Mesenchymal stem cell (in vitro differentiated cells and primary cell): ENCODE results near the gene TLK2.

Experiments used
- DNase-seq: peaks from one replicate; pipeline ENCODE4 v3.0.0-alpha.2; 2013
- H2AFZ ChIP-seq: one replicate; pipeline ENCODE4 v1.6.1; 2013; ENCODE audit warnings: low read depth, mild to moderate bottlenecking, control low read depth, inconsistent platforms, low read length, moderate library complexity
- H2AK5ac ChIP-seq: 2 replicates; pipeline ENCODE4 v1.6.1; 2013; ENCODE audit warnings: low read length, moderate library complexity, mild to moderate bottlenecking, inconsistent platforms; ENCODE audit not compliant: severe bottlenecking
- H2BK120ac ChIP-seq: one replicate; pipeline ENCODE4 v1.6.1; 2013; ENCODE audit warnings: low read depth, mild to moderate bottlenecking, inconsistent platforms, low read length, moderate library complexity
- H2BK12ac ChIP-seq, 2 experiments: one replicate each; pipeline ENCODE4 v1.6.1; 2013; ENCODE audit warnings: inconsistent platforms in 2 of 2, low read length in 2 of 2, mild to moderate bottlenecking in 2 of 2, moderate library complexity in 2 of 2, control low read depth in 1 of 2
- H2BK15ac ChIP-seq: one replicate; pipeline ENCODE4 v1.6.1; 2013; ENCODE audit warnings: mild to moderate bottlenecking, low read depth, inconsistent platforms; ENCODE audit not compliant: poor library complexity, severe bottlenecking
- H2BK5ac ChIP-seq: 2 replicates; pipeline ENCODE4 v1.6.1; 2013; ENCODE audit warnings: low read depth, mild to moderate bottlenecking, low read length, control low read depth, inconsistent platforms; ENCODE audit not compliant: poor library complexity, severe bottlenecking
- H3K14ac ChIP-seq, 2 experiments: one replicate each; pipeline ENCODE4 v1.6.1; 2013; ENCODE audit warnings: inconsistent platforms in 2 of 2, low read length in 2 of 2, control low read depth in 1 of 2, mild to moderate bottlenecking in 1 of 2, moderate library complexity in 1 of 2
- H3K18ac ChIP-seq, 2 experiments: one replicate each; pipeline ENCODE4 v1.6.1; 2013; ENCODE audit warnings: inconsistent platforms in 2 of 2, low read length in 2 of 2, control low read depth in 1 of 2, low read depth in 1 of 2, mild to moderate bottlenecking in 1 of 2
- H3K23ac ChIP-seq, 2 experiments: one replicate each; pipeline ENCODE4 v1.6.1; 2013; ENCODE audit warnings: inconsistent platforms in 2 of 2, low read length in 2 of 2, mild to moderate bottlenecking in 2 of 2, moderate library complexity in 2 of 2, control low read depth in 1 of 2
- H3K27ac ChIP-seq: 2 replicates; pipeline ENCODE4 v1.5.1; 2013; ENCODE audit warnings: mild to moderate bottlenecking, moderate library complexity, low read length, control low read depth, inconsistent platforms; ENCODE audit not compliant: poor library complexity, severe bottlenecking
- H3K27me3 ChIP-seq, 2 experiments: 2 replicates each; pipeline versions ENCODE4 v1.6.1 to v1.7.0; 2013; ENCODE audit warnings: low read length in 2 of 2, mild to moderate bottlenecking in 2 of 2, moderate library complexity in 2 of 2, control low read depth in 1 of 2, inconsistent platforms in 1 of 2; ENCODE audit not compliant: control insufficient read depth in 1 of 2, insufficient read depth in 1 of 2
- H3K36me3 ChIP-seq, 2 experiments: 2 replicates each; pipeline versions ENCODE4 v1.6.1 to v1.7.0; 2013; ENCODE audit warnings: low read length in 2 of 2, control low read depth in 1 of 2, inconsistent platforms in 1 of 2, low read depth in 1 of 2, mild to moderate bottlenecking in 1 of 2; ENCODE audit not compliant: insufficient read depth in 2 of 2, control insufficient read depth in 1 of 2
- H3K4ac ChIP-seq, 2 experiments: one replicate each; pipeline ENCODE4 v1.6.1; 2013; ENCODE audit warnings: inconsistent platforms in 2 of 2, low read length in 2 of 2, mild to moderate bottlenecking in 2 of 2, moderate library complexity in 2 of 2, control low read depth in 1 of 2, low read depth in 1 of 2
- H3K4me1 ChIP-seq: 2 replicates; pipeline ENCODE4 v1.6.1; 2013; ENCODE audit warnings: low read depth, low read length, control low read depth; ENCODE audit not compliant: control insufficient read depth, insufficient read depth
- H3K4me2 ChIP-seq: 2 replicates; pipeline ENCODE4 v1.6.1; 2013; ENCODE audit warnings: low read length, mild to moderate bottlenecking, inconsistent platforms; ENCODE audit not compliant: poor library complexity, severe bottlenecking
- H3K4me3 ChIP-seq, 2 experiments: 2 replicates each; pipeline versions ENCODE4 v1.5.1 to v1.7.0; 2013; ENCODE audit warnings: low read length in 2 of 2, mild to moderate bottlenecking in 2 of 2, control low read depth in 1 of 2, low read depth in 1 of 2; ENCODE audit not compliant: insufficient read depth in 1 of 2
- H3K79me1 ChIP-seq: replicated peaks from 2 replicates; pipeline ENCODE4 v1.6.1; 2013; ENCODE audit warnings: mild to moderate bottlenecking, control low read depth, low read length, inconsistent platforms; ENCODE audit not compliant: poor library complexity, severe bottlenecking
- H3K9ac ChIP-seq: 2 replicates; pipeline ENCODE4 v1.7.0; 2013; ENCODE audit warnings: mild to moderate bottlenecking, low read length, moderate library complexity
- H3K9me3 ChIP-seq: 2 replicates; pipeline ENCODE4 v1.7.0; 2013; ENCODE audit warnings: mild to moderate bottlenecking, low read length; ENCODE audit not compliant: control insufficient read depth
- H4K8ac ChIP-seq: one replicate; pipeline ENCODE4 v1.6.1; 2013; ENCODE audit warnings: inconsistent platforms, mild to moderate bottlenecking, low read length, moderate library complexity
- H4K91ac ChIP-seq: one replicate; pipeline ENCODE4 v1.6.1; 2013; ENCODE audit warnings: mild to moderate bottlenecking, low read length, inconsistent platforms
- WGBS: methylation state at CpG from one replicate; pipeline ENCODE4 v1.1.7; 2013; ENCODE audit warnings: mixed read lengths; 5-methylcytosine and 5-hydroxymethylcytosine counted together

Gene TLK2

GRCh38 chr17:62614142-62614541, 135.5 kb downstream of the TLK2 start:
- Histone ChIP-seq H3K36me3 (peaks cover 26 to 47% of the 10 kb centered on the region in 2 experiments), H3K18ac (no peak overlapping the region), H3K79me1 (peaks cover 15% of the 10 kb centered on the region), H3K14ac (no peak overlapping the region), H3K23ac (no peak overlapping the region), H3K27me3 (no peaks in the 10 kb centered on the region), H2BK120ac (no peak overlapping the region), H2AFZ (no peak overlapping the region), H3K9ac (no peak overlapping the region), H4K8ac (no peak overlapping the region), H2BK15ac (no peak overlapping the region), H4K91ac (no peak overlapping the region), H2BK5ac (no peak overlapping the region), H3K4ac (no peak overlapping the region), H2AK5ac (no peak overlapping the region), H3K9me3 (no peaks in the 10 kb centered on the region), H2BK12ac (no peak overlapping the region), H3K4me2 (no peak overlapping the region), H3K4me1 (peaks cover 24% of the 10 kb centered on the region), H3K27ac (no peak overlapping the region), H3K4me3 (no peak overlapping the region)
- peak; percentile 69 for DNase-seq
- WGBS = 35% methylated on average over 6 of the region's 6 CpGs

GRCh38 chr17:62615503-62615902, 136.9 kb downstream of the TLK2 start:
- Histone ChIP-seq H2AFZ (no peak overlapping the region), H3K27me3 (no peaks in the 10 kb centered on the region), H3K27ac (no peak overlapping the region), H3K79me1 (peaks cover 15% of the 10 kb centered on the region), H3K14ac (no peak overlapping the region), H3K9me3 (no peaks in the 10 kb centered on the region), H4K8ac (no peak overlapping the region), H3K4me2 (no peak overlapping the region), H2BK12ac (no peak overlapping the region), H3K36me3 (peaks cover 32 to 33% of the 10 kb centered on the region in 2 experiments), H2AK5ac (no peak overlapping the region), H4K91ac (no peak overlapping the region), H3K9ac (no peak overlapping the region), H3K4ac (no peak overlapping the region), H3K23ac (no peak overlapping the region), H3K4me3 (no peak overlapping the region), H2BK120ac (no peak overlapping the region), H2BK5ac (no peak overlapping the region), H2BK15ac (no peak overlapping the region), H3K18ac (no peak overlapping the region), H3K4me1 (peaks cover 26% of the 10 kb centered on the region)
- DNase-seq = no peak
- 100% methylated on average over 3 of the region's 4 CpGs for WGBS

- Histone ChIP-seq H2BK120ac (no peak overlapping the region), H2BK12ac (no peak overlapping the region), H3K4me2 (no peak overlapping the region), H2AK5ac (no peak overlapping the region), H4K8ac (peak overlapping the region; percentile 9), H3K27me3 (no peaks in the 10 kb centered on the region), H3K18ac (no peak overlapping the region), H3K23ac (no peak overlapping the region), H3K4me1 (peaks cover 26% of the 10 kb centered on the region), H3K79me1 (peaks cover 9% of the 10 kb centered on the region), H3K9me3 (no peaks in the 10 kb centered on the region), H3K36me3 (peaks cover 17 to 27% of the 10 kb centered on the region in 2 experiments), H3K9ac (peak overlapping the region; percentile 37), H2AFZ (no peak overlapping the region), H3K4me3 (no peak overlapping the region), H4K91ac (no peak overlapping the region), H3K27ac (peak overlapping the region; percentile 31), H2BK5ac (no peak overlapping the region), H3K14ac (no peak overlapping the region), H2BK15ac (no peak overlapping the region), H3K4ac (no peak overlapping the region)
- 58% methylated on average over 8 of the region's 8 CpGs for WGBS
- DNase-seq = peak; percentile 47
Measured at GRCh38 chr17:62616993-62617893, 138.6 kb downstream of the TLK2 start.

GRCh38 chr17:62617894-62618472, 139.4 kb downstream of the TLK2 start:
- H3K27me3 ChIP-seq = no peaks in the 10 kb centered on the region
- no peak overlapping the region for H2AFZ ChIP-seq
- peak overlapping the region in 1 of 2 experiments; percentile 6 for H3K18ac ChIP-seq
- no peak overlapping the region for H2BK15ac ChIP-seq
- H3K4ac ChIP-seq = no peak overlapping the region
- no peak overlapping the region for H3K4me2 ChIP-seq
- no peak for DNase-seq
- H4K8ac ChIP-seq = no peak overlapping the region
- H3K36me3 ChIP-seq = peaks cover 19 to 29% of the 10 kb centered on the region in 2 experiments
- WGBS = 90% methylated on average over 5 of the region's 6 CpGs
- no peak overlapping the region for H4K91ac ChIP-seq
- H3K27ac ChIP-seq = peak overlapping the region; percentile 4
- peaks cover 26% of the 10 kb centered on the region for H3K4me1 ChIP-seq
- H2BK5ac ChIP-seq = no peak overlapping the region
- peaks cover 9% of the 10 kb centered on the region for H3K79me1 ChIP-seq
- no peak overlapping the region for H2BK120ac ChIP-seq
- no peaks in the 10 kb centered on the region for H3K9me3 ChIP-seq
- H3K4me3 ChIP-seq = no peak overlapping the region
- no peak overlapping the region for H2AK5ac ChIP-seq
- peak overlapping the region in 1 of 2 experiments; percentile 17 for H3K23ac ChIP-seq
- H3K9ac ChIP-seq = no peak overlapping the region
- H2BK12ac ChIP-seq = no peak overlapping the region
- no peak overlapping the region for H3K14ac ChIP-seq
